ENCODE results near the gene CCSAP.

DNA sequence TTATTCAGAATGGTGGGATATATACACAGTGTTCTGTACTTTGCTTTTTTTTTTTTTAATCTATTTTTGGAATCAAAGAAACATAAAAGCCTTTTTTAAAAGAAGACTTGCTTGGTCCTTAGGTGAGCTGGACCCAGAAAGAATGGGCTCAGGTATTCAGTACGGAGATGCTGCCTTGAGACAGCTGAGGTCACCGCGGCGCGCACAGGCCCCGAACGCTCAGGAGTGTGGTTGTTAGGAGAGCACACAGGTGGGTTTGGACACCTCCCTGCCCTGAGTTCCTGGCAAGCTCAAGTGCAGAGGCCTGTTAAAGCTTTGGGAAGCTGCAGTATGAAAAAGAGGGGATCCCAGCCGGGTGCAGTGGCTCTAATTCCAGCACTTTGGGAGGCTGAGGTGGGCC, 40.1 kb downstream of the CCSAP start:
- TF ChIP-seq, protein P1, sequence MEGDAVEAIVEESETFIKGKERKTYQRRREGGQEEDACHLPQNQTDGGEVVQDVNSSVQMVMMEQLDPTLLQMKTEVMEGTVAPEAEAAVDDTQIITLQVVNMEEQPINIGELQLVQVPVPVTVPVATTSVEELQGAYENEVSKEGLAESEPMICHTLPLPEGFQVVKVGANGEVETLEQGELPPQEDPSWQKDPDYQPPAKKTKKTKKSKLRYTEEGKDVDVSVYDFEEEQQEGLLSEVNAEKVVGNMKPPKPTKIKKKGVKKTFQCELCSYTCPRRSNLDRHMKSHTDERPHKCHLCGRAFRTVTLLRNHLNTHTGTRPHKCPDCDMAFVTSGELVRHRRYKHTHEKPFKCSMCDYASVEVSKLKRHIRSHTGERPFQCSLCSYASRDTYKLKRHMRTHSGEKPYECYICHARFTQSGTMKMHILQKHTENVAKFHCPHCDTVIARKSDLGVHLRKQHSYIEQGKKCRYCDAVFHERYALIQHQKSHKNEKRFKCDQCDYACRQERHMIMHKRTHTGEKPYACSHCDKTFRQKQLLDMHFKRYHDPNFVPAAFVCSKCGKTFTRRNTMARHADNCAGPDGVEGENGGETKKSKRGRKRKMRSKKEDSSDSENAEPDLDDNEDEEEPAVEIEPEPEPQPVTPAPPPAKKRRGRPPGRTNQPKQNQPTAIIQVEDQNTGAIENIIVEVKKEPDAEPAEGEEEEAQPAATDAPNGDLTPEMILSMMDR (conservative IDR thresholded peaks at IDR 0.05; ENCODE audit: low read length): no peak
- no peak for TF ChIP-seq EZH2phosphoT487 (IDR thresholded peaks at IDR 0.05; ENCODE audit: borderline replicate concordance)

Data from Loucy (cell line).